Measurements from ENCODE around the gene ZNF708.
"Not testable (repeated sequence)": the region's sequence is repeated elsewhere in the genome, so short reads cannot be mapped to it uniquely, and the experiment has no call there.

ZNF708 gene

DNA sequence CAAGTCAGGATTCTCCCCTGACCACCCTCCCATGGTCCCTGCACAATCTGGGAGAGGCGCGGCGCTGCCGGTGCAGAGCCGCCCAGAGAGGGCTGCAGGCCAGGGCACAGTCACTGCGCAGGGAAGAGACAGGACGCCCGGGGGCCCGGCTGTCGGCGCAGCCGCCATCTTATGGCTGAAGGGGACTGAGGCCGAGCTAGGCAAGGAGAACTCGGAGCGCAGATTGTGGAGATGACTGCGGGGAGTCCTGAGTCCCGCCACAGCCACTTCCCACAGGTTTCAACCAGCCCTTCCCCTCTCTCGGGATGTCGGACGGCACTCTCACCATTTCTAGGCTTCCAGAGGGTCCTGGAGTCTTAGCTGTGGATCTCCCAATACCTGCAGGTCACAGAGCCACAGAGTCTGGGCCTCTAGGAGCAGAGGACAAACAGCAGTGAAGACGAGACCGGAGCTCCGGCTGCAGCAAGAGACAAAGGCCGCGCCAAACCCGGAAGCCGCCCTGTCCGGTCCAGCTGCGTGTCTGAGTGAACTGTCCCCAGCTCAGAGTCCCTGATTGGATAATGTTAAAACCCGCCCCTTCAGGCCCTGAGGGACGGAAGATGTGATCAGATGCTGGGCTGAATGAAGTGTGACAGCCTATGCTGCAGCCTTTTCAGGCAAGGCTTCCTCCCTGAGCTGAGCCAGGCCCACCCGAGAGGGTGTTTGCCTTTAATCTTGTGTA, at the start of gene ZNF708:
Gene ZNF708 (minus strand): TSS at position 526 of the 721 bp plus-strand sequence. CDS start 198 bp downstream, at position 328.
- peak; percentile 85 for DNase-seq

DNA sequence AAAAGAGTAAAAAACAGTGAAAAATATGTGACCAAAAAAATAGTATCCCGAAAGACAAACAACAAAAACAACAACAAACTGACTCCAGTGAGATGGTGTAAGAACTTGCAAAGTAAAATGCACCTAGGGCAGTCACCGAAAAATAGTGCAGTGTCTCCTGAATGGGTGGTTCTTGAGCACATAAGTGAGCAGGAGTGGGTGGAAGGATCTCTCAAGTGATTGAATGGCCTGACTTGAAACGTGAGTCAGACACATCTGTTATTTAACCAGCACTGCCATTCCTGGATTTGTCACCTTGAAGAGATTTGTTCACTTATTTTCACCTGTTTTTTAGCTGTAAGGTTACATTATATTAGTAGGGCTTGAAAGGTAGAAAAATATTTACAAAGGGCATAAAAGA, 33.1 kb upstream of the ZNF708 start:
- DNase-seq = no peak

DNA sequence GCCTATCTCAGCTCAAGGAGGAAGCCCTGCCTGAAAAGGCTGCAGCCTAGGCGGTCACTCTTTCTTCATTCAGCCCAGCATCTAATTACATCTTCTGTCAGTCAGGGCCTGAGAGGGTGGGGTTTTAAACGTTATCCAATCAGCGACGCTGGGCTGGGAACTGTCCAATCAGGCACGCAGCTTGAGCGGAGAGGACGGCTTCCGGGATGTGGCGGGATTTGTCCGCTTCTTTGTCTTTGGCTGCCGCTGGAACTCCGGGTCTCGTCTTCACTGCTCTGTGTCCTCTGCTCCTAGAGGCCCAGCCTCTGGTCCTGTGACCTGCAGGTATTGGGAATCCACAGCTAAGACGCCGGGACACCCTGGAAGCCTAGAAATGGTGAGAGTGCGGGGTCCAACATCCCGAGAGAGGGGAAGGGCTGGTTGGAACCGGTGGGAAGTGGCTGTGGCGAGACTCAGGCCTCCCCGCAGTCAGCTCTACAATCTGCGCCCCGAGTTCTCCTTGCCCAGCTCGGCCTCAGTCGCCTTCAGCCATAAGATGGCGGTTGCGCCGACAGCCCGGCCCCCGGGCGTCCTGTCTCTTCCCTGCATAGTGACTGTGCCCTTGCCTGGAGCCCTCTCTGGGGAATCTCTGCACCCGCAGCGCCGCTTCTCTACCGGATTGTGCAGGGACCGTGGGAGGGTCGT, 29.7 kb upstream of the ZNF708 start, which contains the start of gene ZNF738:
Gene ZNF738 (plus strand): TSS at position 233 of the 684 bp plus-strand sequence. CDS start 141 bp downstream, at position 374.
- DNase-seq = peak; percentile 87

DNA sequence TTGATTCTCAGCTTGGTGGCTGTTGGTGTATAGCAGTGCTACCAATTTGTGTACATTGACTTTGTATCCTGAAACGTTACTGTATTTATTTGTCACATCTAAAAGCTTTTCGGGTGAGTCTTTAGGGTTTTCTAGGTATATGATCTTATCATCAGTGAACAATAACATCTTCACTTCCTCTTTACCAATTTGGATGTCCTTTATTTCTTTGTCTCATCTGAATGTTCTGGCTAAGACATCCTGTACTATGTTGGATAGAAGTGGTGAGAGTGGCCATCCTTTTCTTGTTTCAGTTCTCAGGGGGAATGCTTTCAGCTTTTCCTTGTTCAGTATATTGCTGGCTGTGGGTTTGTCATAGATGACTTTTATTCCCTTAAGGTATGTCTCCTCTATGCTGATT, 23.6 kb upstream of the ZNF708 start:
- no peak for DNase-seq

DNA sequence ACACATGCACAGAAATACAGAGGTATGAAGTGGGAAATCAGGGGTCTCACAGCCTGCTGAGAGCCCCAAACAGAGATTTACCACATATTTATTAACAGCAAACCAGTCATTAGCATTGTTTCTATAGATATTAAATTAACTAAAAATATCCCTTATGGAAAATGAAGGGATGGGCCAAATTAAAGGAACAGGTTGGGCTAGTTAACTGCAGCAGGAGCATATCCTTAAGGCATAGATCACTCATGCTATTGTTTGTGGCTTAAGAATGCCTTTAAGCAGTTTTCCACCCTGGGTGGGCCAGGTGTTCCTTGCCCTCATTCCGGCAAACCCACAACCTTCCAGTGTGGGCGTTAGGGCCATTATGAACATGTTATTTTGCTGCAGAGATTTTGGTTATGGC, 15.6 kb upstream of the ZNF708 start:
- not testable (repeated sequence) for DNase-seq

DNA sequence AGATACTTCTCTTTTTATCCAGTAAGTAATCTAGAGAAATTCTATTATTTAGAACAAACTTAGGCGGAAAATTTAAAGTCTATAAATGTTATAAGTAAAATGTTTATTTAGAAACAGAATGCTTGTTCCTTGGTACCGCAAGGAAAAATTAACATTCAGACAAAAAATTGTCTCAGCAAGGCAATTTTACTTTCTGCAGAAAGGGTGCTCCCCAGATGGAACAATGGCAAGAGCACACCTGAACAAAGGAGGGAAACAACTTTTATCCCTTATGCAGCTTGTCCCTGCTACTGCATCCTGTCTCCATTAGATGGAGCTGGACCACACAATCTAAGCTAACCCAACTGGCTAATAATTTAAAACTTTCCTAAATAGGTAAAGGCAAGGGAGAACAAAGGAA, 6.5 kb upstream of the ZNF708 start:
- no peak for DNase-seq

DNA sequence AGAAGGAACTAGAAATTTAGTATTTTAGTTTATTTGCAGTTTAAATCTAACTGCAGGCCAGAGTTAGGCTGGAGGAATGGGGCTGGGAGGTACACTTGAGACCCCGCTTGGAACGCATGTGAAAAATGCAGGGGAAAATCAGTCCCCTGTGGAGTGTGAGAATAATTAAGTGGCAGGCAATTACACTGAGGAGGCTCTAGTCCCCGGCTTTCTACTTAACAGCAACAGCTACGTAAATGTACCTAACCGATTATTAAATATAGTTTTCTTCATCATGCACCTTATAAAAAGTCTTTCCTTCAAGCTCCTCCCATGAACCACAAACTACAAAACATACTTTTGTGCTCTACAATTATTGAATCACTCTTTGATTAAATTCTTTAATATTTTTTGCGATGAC, 804 bp downstream of the ZNF708 start:
- DNase-seq = no peak

DNA sequence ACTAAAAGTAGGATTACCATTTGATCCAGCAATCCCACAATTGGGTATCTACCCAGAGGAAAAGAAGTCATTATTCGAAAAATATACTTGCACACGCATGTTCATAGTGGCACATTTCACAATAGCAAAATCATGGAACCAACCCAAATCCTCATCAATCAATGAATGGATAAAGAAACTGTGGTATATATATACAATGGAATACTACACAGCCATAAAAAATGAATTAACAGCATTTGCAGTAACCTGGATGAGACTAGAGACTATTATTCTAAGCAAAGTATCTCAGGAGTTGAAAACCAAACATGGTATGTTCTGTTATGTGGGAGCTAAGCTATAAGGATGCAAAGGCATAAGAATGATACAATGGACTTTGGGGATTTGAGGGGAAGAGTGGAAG, 3.0 kb downstream of the ZNF708 start:
- DNase-seq = no peak

DNA sequence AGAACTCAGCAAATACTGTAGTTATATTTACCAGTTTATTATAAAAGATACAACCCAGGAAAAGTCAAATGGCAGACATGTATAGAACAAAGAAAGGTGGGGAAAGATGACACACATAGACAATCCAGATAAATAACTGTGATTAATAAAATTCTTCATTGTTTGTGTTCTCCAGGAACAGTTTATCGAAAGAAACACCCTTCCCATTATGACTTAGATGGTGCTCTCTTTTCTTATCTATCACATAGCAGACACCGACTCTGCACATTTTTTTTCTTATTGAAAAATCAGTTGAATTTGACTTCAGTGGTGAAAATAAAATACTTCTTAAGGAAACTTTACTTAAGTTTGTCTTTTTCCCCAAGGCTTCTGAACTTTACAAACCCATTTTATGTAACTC, 6.2 kb downstream of the ZNF708 start:
- no peak for DNase-seq

DNA sequence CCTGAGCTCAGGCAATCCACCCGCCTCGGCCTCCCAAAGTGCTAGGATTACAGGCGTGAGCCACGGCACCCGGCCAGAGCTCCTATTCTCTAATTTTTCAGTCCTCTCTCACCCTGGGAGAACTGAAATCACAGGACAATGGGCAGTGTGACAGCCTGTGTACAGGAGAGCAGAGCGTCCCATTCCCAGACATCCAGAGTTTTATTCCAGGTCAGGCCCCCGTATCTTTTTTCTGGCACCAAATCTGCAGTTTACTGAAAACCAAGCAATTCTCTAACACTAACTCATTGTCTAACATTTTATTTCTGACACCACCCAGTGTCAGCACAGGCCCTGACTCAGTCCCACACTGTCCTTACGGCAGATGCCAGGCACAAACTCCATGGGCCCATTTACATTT, 6.7 kb downstream of the ZNF708 start:
- no peak for DNase-seq

DNA sequence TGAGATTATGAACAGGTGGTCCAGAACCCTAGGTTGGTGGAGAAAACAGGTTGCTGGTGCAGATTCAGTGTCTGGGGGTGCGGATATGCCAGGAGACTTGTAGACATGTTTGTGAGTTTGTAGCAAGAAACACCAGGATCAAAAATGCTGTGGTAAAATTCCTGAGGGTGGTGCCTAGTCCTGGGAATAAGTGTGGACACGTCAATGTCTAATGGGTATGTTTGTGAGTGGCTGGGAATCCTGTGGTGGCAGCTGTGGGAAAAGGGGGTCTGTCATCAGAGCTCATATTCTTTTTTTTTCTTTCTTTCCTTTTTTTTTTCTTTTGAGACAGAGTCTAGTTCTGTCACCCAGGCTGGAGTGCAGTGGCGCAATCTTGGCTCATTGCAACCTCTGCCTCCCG, 7.2 kb downstream of the ZNF708 start:
- no peak for DNase-seq

DNA sequence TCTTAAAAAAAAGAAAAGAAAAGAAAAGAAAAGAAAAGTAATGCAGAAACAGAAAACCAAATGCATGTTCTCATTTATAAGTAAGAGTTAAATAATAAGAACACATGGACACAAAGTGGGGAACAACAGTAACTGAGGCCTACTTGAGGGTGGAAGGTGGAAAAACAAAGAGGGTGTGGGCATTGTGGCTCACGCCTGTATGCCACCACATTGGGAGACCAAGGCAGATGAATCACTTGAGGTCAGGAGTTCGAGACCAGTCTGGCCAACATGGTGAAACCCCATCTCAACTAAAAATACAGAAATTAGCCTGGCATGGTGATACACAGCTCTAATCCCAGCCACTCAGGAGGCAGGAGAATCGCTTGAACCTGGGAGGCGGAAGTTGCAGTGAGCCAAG, 8.1 kb downstream of the ZNF708 start:
- no peak for DNase-seq

DNA sequence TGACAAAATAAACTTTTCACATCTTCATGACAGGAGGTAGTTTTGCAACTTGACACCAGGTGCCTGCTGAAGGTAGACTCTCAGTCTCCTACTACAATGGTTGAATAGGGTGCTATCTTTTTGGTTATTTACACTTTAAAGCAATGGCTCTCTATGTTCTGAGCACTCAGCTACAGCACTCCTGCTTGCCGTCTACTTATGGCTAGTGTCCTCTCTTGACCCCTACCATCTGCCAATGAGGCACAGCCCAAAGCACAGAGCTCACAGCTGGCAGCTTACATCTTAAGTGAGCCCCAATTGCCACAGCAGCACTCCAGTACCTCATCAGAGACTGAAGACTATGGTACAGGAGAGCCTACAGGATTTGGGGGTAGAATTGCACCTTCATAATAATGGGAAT, 11.4 kb downstream of the ZNF708 start:
- DNase-seq = no peak

DNA sequence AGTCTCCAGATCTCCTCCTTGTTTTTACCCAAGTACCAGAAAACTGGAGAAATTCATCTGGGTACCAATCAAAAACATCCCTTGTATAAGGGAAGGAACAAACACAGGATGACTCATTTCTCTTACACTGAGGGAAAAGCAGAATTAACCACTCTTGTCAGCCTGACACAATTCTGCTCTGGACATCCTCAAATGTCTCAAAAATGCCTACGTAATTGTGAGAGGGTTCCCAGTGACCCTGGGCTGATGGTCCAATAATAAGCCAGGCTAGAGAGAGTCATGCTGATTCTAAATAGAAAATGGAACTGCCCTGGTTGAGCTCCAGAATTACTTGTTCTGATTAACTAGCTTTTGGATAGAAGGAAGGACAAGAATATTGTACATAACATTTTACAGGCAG, 14.5 kb downstream of the ZNF708 start:
- DNase-seq = no peak

DNA sequence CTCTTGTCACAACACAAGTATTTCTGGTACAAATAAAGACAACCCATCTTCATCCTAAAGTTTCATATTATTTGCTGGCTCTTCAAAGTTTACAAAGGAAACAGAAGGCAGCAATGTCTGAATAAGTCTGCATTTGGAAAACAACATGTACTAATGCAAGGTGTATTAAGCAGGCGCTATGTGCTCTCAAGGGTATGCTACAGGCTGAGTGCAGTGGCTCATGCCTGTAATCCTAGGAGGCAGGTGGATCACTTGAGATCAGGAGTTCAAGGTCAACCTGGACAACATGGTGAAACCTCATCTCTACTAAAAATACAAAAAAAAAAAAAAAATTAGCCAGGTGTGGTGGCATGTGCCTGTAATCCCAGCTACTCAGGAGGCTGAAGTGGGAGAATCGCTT, 16.4 kb downstream of the ZNF708 start:
- DNase-seq = not testable (repeated sequence)

DNA sequence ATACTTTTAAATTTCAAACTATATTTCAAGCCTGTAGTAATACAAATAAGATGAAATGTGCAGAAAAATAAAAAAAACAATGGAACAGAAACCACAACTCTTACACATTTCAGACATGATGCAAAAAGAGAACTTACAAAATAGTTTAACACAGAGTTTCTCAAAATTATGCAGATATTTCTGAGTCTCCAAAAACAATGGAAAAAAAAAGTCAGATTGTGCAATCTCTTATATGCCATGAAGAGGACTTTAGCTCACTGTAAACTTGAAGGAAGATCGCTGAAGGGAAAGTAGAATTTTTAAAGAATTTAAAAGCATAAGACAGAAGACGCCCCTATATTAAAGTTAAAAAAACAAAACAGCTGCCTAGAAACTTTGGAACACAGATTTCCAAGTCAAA, 20.4 kb downstream of the ZNF708 start:
- no peak for DNase-seq

DNA sequence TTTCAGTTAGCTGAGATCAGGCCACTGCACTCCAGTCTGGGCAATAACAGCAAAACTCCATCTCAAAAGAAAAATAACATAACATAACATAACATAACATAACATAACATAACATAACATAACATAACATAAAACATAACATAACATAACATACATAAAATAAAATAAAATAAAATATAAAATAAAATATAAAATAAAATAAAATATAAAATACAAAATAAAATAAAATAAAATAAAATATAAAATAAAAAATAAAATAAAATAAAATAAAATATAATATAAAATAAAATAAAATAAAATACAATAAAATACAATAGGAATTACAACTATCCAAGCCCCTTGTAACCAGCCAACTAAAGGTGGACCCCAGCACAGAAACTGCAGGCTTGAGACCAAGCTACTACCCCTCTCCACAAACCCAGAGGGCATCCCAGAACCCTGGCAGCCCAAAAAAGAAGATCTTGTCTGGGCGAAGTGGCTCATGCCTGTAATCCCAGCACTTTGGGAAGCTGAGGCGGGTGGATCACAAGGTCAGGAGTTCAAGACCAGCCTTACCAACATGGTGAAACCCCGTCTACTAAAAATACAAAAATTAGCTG, 22.2 kb downstream of the ZNF708 start:
- not testable (repeated sequence) for DNase-seq

DNA sequence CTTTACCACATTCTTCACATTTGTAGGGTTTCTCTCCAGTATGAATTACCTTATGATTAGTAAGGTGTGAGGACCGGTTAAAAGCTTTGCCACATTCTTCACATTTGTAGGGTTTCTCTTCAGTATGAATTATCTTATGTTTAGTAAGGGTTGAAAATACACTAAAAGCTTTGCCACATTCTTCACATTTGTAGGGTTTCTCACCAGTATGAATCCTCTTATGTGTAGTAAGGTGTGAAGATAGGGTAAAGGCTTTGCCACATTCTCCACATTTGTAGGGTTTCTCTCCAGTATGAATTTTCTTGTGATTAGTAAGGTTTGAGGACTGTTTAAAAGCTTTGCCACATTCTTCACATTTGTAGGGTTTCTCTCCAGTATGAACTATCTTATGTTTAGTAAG, 35.4 kb downstream of the ZNF708 start:
- DNase-seq = not testable (repeated sequence)

DNA sequence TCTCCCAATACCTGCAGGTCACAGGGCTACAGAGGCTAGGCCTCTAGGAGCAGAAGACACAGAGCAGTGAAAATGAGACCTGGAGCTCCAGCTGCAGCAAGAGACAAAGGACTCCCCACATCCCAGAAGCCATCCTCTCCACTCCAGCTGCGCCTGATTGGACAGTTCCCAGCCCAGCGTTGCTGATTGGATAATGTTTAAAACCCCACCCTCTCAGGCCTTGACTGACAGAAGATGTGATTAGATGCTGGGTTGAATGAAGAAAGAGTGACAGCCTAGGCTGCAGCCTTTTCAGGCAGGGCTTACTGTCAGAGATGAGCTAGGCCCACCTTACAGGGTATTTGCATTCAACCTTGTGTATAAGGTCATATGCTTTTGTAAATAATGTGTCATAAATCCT, 59.4 kb downstream of the ZNF708 start:
- no peak for DNase-seq

DNA sequence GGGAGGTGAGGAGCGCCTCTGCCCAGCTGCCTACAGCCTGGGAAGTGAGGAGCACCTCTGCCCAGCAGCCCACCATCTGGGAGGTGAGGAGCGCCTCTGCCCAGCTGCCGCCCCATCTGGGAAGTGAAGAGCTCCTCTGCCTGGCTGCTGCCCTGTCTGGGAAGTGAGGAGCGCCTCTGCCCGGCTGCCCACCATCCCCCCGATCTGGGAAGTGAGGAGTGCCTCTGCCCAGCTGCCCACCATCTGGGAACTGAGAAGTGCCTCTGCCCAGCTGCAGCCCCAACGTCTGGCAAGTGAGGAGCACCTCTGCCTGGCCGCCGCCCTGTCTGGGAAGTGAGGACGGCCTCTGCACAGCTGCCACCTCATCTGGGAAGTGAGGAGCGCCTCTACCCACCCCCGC, 64.3 kb downstream of the ZNF708 start:
- DNase-seq = no peak

DNA sequence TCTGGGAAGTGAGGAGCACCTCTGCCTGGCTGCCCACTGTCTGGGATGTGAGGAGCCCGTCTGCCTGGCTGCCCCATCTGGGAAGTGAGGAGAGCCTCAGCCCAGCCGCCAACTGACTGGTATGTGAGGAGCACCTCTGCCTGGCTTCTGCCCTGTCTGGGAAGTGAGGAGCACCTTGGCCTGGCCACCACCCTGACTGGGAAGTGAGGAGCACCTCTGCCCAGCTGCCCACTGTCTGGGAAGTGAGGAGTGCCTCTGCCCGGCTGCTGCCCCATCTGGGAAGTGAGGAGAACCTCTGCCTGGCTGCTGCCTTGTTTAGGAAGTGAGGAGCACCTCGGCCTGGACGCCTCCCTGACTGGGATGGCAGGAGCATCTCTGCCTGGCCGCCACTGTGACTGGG, 64.8 kb downstream of the ZNF708 start:
- DNase-seq = no peak

DNA sequence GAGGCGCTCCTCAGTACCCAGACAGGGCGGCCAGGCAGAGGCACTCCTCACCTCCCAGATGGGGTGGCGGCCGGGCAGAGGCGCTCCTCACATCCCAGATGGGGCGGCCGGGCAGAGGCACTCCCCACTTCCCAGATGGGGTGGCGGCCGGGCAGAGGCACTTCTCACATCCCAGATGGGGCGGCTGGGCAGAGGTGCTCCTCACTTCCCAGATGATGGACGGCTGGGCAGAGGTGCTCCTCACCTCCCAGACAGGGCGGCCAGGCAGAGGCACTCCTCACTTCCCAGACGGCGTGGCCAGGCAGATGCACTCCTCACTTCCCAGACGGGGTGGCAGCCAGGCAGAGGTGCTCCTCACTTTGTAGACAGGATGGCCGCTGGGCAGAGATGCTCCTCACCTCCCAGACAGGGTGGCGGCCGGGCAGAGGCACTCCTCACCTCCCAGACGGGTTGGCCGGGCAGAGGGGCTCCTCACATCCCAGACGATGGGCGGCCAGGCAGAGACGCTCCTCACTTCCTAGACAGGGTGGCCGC, 68.3 kb downstream of the ZNF708 start:
- DNase-seq = not testable (repeated sequence)

DNA sequence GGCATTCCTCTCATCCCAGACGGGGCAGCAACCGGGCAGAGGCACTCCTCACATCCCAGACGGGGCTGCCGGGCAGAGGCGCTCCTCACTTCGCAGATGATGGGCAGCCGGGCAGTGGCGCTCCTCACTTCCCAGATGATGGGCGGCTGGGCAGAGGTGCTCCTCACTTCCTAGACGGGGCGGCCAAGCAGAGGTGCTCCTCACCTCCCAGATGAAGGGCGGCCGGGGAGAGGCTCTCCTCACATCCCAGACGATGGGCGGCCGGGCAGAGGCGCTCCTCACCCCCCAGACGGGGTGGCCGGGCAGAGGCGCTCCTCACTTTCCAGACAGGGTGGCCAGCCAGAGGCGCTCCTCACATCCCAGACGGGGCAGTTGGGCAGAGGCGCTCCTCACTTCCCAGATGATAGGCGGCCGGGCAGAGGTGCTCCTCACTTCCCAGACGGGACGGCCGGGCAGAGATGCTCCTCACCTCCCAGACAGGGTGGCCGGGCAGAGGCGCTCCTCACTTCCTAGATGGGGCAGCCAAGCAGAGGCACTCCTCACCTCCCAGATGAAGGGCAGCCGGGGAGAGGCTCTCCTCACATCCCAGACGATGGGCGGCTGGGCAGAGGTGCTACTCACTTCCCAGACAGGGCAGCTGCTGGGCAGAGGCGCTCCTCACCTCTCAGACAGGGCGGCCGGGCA, 68.9 kb downstream of the ZNF708 start:
- DNase-seq = no peak

Measured in activated CD8-positive, alpha-beta memory T cell treated with anti-CD3 and anti-CD28 coated beads, Interleukin-2, amount 50 U/mL, for 48 hours (primary cell).